Right hindlimb (tissue), 1 donor: ENCODE results near the gene PRMT2.

Experiments used
- DNase-seq: peaks from one replicate; pipeline ENCODE4 v3.0.0-alpha.2; 2018

PRMT2 gene

DNA sequence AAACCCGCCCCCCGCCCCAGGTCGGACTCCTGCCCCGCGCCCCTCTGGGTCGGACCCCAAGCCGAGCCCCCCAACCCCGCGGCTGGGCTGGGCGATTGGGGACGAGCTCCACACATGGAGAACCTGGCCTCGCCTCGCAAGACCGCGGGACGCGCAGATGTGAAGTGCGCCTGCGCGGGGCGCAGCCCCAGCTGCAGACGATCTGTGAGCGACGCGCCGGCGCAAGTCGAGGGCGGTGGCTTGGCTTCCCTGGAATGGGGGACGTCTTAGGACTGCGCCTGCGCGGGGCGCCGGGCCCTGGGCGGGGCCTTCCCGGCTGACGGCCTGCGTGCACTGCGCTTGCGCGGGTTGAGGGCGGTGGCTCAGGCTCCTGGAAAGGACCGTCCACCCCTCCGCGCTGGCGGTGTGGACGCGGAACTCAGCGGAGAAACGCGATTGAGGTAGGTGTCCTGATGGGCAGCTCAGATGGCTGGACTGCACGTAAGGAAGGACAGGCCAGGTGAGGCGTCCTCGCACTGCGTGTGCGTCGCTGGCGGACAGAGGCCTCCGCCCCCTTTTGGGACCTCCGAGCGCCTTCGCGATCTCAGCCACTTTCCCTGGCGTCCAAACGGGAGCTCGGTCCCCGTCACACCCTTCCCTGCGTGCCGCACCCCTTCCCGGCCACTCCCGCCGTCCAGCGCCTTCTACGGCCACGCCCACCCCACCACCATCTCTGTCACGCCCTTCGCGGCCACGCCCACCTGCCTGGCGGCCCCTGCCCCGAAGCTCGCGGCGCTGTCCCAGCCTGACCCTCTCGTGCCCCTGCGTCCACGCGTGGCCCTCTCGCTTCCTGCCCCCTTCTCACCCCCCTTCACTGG lies at the start of gene PRMT2:
TSS of gene PRMT2 (plus strand) at position 351 of the 857 bp plus-strand sequence. CDS start 1,278 bp downstream, outside the sequence.
- peak; percentile 99 for DNase-seq

DNA sequence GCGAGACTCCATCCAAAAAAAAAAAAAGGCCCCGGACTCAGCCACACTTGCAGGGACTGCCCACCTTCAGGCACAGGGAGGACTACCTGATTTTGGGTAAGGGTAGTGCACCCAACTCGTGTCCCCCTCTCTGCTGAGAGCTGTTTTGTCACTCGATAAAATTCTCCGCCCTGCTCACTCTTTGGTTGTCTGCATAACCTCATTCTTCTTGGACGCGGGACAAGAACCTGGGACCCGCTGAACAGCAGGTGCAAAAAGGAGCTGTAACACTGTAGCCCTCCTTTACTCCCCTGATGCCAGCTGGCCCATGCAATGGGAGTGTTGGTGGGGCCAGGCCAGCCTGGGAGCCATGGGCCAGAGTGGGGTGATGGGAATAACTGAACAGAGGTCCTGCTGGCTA lies 41.2 kb upstream of the PRMT2 start:
- no peak for DNase-seq

DNA sequence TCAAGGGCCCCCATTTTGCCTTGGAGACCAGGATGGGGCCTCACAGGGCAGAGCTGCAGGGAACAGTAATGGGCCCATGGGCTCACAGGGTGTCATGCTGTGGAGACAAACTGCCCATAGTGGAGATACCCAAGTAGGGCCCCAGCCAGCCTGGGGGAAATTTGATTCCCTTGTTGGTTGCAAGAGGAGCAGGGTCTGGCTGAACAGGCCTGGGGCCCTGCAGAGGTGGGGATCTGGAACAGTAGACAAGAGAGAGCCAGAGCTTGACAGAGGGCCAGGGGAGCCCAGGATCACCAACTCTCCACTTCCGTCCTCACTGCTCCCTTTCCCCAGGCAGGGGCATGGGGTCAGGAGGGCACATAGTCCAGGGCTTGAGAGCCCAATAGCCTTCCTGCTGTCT lies 39.3 kb upstream of the PRMT2 start:
- no peak for DNase-seq

DNA sequence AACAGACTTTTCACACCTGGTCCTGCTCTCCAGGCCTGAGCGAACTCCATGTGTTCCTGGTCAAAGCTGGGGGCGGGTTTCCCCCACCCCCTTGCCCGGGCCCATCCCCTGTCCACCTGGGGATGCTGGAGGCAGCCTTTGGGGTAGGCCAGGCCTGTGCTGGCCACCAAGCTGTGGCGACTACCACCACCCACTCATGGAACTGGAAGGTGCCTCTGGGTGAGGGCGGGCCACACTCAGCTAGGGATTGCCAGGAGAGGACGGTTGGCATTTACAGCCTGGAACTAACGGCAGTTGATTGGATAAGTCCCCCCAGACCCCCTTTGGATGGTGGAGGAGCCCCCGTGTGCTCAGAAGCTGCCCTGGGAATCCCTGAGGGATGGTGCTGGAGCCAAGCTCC lies 38.4 kb upstream of the PRMT2 start:
- DNase-seq: no peak

DNA sequence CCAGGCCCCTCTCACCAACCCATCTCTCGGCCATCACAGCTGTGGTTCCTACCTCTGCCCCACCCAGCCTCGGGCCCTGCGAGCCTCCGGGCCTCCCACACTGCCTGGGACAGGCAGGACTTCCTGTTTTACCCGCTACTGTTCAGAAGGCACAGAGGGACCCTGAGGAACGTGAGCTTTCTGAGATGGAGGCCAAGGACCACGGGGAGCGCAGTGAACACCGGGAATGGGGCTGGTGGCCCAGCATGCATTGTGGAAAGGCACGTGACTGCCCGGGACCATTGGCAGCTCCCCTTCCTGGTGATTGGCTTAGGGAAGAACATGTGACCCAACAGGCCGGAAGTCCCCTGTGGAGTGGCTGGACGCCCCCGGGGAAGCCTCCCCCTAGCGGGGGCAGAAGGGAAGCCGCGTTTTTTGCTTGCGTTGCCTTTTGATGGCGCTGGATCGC lies 37.6 kb upstream of the PRMT2 start:
- no peak for DNase-seq

DNA sequence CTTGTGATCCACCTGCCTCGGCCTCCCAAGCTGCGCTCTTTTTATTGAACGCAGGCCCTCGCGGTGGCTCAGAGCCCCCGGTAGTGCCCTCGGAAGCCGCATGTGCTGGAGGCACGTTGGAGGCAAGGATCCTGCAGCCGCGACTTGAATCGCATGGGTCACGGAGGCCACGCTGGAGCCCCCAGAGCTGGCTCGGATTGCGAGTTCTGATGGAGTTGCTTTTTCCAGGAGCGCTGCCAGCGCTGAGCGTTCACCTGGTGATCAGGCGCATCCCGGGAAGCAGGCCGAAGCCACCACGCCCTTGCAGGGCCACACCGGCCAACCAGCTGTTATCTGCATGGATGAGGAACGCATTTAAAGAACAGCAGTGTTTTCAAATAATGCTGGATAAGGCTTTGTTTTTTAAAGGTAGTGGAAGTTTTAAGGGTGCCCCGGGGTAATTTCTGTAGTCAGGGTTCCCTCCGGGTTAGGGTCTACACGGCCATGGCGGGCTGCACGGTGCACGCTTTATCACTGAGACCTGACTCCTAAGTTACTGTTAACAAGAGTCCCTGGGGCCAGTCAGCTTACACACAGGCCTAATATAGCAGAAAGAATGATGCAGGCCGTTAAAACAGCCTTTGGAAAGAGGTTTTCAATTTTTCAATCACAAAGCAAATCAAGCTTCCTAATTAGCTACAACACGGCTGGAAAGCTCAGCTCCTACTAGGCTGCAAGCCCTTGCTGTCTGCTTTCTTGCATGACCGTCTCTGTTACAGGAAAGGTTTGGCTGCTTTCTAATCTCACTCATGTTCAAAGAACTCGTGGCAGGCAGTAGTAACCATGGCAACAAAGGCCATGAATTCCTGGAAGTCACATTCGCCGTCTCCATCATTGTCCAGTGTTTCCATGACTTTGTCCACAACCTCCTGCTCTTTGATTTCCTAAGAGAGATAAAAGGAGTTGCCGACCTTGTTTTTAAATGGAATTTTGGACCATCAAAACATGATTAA lies 36.6 kb upstream of the PRMT2 start:
- DNase-seq: no peak

DNA sequence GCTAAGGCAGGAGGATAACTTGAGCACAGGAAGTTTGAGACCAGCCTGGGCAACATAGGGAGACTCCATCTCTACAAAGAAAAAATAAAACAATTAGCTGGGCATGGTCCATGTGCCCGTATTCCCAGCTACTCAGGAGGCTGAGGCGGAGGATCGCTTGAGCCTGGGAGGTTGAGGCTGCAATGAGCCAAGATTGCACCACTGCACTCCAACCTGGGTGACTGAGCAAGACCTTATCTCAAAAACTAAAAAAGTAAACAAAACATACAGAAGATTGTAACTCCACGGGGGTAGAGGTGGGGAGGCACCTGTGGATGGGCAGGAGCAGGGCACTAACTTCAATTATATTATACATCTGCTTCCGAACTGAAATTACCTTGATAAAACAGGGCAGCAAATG lies 35.2 kb upstream of the PRMT2 start:
- no peak for DNase-seq

DNA sequence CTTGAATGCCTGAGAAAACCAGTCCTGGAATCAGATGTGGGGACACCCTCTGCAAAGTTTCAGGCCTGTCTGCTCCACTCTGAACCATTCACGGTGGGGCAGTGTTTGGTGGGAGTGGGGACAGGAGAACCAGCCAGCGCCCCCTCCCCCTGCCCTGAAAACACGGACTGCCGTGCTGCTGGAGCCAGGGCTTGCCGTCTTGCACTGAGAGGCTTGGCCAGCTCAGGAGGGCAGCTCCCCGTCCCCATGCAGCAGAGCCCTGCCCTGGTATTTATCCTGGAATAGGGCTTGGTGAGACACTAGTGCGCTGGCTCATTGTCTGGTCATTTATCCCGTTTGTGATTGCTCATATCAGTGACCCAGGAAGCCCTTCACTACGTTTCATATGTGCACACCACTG lies 34.5 kb upstream of the PRMT2 start:
- no peak for DNase-seq

DNA sequence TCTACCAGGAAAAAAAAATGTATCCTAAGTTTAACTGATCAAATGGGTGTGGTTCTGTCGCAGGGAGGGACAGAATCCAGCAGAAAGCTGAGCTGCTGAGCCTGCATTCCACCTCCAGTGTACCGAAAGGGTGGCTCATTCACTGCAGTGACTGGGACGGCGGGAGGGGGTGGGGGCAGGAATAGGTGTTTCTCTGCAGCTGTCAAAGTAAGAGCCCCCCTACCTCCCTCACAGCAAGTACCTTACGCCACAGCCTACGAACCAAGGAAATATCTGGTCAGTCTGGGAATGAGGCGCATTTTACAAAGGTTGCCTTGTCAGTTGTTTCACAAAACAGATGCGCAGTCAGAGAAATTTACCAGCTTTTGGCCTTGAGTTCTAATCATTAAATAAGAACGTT lies 32.2 kb upstream of the PRMT2 start:
- DNase-seq: no peak

DNA sequence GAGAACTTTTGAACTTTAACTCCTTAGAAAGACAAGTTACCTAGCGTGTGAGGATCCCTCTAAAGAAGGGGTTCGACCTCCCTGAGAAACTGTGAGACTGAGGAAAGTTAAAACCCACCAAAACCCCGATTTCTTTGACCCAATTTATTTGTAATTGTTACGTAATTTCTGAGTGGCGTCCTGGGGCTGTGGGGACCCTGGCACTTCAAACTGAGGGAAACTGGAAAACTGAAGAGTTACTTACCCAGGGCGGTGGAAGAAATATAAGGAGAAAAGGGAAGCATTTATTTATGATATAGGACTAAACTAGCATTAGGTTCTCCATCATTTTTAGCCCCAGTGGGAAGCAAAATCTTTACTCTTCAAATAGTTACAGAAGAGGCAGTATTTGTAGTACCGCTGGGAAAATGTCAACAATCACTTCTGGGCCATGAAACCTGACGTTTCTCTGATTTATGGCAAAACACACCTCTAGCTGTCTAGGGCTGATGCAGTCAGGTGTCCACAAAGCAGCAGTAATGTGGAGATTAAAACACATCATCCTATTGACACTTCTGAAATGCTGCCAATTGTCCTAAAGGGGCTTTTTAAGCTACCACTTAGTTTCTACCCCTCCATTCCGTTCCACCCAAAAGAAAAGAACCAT lies 31.0 kb upstream of the PRMT2 start:
- no peak for DNase-seq

DNA sequence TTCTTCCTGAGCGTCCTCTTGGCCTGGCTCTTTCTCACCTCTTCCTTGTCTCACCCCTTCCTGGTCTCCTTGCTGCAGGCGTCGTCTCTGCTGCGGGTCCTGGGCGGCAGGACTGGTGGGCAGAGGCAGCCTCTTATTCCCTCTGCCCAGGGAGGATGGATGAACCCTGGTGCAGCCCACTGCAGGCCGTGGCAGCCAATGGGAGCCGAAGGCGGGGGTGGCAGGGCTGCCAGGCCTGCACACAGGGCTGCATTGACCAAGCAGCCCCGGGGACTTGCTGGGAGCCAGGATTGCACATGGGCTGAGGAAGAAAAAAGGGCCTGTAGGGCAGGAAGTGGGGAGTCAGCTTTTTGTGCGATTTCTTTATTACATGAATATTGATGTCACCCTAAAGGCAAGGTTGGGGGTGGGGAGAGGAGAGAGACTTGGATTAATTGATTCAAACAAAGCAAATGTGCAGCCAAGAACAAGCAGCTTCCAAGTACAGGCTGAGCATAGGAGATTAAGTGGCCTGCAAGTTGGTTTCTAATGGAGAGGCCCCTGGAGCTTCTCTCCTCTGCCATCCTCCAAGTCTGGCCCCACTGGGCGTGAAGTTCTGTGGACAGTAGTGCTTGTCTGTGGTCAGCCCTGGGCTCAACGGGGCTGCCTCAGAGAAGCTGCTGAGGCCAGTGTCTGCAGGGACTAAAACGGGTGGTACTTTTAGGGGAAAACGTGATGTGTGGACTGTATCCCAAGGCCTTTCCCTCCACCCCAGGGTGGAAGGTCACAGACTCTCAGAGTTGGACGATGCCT lies 30.3 kb upstream of the PRMT2 start, which contains the start of gene S100B:
TSS of gene S100B (minus strand) at position 108 of the 792 bp plus-strand sequence. CDS start 2,667 bp downstream, outside the sequence.
- DNase-seq: peak; percentile 71

DNA sequence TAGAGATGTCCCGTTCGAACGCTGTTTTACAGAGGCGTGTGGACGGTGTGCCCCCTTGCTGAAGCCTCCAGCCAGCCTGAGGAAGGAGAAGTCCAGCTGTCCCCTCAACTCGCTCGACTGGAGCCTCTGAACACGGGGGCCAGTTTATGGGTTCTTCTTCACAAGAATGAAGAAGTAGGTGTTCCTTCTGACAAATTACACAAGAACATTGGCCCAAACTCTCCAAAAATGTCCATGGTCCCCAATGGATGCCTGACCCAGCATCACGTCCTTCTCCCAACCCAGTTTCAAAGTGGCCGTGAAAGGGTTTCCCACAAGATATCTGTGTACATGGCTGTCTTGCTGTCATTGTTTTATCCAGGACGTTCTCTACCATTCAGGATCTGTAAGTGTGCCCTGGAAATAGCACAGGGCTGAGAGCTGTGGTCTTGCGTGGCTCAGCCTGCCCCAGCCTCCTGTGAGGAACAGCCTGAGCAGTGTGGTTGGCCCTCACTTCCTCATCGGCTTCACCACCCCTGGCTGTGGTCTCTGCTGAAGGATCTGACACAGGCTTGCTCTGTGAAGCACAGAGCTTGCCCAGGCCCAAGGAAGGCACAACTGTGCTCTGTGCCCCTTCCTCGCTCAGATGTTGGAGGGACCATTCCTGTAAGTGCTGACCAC lies 29.6 kb upstream of the PRMT2 start:
- DNase-seq: no peak

DNA sequence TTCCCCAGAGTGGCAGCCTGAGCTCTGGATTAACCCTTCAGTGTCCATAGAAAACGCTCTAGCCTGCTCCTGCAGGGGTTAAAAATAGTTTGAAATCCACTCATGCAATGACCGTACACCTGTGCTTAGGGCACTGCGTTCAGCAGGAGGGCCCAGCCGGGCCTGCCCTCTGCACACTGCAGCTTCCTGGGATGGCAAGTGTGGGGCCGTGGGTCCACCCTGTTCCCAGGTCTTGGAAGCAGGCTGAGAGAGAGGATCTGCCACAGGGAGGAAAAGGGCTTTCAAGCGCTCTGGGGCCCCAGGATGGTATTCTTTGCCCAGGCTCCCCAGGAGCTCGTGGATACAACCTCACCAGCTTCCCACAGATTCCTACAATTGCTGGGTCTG lies 29.1 kb upstream of the PRMT2 start:
- DNase-seq: no peak

DNA sequence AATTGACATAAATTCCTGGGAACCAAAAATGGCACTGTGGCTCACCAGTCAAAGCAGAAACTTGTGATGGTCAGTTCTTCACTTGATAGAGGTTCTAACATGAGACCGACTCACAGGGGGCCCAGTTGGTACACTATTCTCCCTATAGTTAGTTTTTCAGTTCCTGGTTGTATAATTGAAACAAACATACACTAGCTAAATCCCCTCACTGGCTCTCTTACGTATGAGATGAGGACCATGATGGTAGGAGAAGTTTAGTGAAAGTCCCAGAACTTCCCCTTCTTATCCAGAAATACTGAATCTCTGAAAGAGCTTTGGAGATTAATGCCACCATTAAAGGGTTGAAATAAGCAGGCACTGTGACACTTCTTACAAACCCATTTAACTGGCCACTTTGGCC lies 27.8 kb upstream of the PRMT2 start:
- DNase-seq: no peak

DNA sequence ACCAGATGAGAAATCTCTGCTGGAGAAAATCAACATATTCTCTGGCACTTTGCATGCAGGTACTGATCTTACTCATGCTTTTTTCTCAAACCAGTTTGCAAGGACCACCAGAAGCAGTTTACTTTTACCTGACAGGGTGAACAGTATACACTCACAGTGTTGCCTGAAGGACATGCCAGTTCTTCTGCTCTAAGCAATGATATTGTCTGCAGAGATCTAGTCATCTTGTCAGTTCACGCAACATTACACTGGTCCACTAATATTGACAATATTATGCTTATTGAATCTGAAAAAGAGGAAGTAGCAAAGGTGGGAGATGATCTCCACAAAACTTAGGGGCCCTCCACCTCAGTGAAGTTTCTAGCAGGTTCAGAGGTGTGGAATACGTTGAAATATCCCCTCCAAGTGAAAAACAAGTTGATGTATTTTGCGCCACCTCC lies 26.8 kb upstream of the PRMT2 start:
- no peak for DNase-seq

DNA sequence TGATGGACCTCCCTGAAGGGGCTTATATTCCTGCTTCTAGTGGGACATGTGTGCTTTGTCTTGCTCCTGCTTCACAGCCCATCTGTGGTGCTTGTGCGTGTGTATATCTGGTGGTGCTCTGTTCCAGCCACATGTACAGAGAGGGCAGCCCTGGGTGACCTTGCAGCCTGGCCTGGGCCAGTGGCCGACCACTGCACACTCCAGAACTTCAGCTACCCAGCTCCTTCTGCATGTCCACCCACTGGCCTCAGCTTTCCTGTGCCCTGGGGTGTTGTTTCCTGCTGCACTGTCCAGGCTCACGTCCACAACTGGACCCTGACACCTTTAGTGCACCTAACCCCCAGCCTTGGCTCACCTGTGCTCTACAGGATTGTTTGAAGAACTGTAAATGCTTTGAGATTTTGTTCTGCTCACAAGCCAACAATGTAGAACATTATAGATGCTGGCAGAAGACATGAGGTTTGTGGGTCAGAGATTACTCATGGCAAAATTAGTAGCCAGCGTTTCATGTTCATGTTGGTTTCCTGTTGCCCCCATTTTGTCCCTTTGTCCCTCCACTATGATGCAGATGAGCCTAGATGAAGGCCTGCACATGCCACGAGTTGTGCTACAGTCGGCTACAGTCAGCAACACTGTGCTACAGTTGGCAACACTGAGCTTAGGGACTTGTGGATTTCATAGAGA lies 25.3 kb upstream of the PRMT2 start:
- no peak for DNase-seq

DNA sequence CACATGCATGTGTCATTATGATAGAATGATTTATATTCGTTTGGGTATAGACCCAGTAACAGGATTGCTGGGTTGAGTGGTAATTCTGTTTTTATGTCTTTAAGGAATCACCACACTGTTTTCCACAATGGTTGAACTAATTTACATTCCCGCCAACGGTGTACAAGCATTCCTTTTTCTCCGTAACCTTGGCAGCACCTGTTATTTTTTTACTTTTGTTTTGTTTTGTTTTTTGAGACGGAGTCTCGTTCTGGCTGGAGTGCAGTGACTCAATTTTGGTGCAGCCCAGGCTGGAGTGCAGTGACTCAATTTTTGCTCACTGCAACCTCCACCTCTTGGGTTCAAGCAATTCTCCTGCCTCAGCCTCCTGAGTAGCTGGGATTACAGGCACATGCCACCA lies 22.1 kb upstream of the PRMT2 start:
- no peak for DNase-seq

DNA sequence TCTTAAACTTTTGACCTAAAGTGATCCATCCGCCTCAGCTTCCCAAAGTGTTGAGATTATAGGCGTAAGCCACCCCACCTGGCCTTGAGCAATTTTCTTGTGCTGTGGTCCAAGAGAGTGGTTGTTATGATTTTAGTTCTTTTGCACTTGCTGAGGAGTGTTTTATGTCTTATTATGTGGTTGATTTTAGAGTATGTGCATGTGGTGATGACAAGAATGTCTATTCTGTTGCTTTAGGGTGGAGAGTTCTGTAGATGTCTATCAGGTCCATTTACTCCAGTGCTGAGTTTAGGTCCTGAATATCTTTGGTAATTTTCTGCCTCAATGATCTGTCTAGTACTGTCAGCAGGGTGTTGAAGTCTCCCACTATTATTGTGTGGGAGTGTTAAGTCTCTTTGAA lies 19.4 kb upstream of the PRMT2 start:
- no peak for DNase-seq

DNA sequence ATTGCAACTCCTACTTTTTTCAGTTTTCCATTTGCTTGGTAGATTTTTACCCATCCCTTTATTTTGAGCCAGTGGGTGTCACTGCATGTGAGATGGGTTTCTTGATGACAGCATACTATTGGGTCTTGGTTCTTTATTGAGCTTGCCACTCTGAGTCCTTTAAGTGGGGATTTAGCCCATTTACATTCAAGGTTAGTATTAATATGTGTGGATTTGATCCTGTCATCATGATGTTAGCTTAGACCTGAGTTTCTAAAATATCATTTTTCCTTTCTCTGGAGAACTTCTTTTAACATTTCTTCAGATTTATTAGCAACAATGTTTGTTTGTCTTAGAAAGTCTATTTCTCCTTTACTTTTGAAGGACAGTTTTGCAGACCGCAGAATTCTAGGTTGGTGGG lies 18.8 kb upstream of the PRMT2 start:
- no peak for DNase-seq

DNA sequence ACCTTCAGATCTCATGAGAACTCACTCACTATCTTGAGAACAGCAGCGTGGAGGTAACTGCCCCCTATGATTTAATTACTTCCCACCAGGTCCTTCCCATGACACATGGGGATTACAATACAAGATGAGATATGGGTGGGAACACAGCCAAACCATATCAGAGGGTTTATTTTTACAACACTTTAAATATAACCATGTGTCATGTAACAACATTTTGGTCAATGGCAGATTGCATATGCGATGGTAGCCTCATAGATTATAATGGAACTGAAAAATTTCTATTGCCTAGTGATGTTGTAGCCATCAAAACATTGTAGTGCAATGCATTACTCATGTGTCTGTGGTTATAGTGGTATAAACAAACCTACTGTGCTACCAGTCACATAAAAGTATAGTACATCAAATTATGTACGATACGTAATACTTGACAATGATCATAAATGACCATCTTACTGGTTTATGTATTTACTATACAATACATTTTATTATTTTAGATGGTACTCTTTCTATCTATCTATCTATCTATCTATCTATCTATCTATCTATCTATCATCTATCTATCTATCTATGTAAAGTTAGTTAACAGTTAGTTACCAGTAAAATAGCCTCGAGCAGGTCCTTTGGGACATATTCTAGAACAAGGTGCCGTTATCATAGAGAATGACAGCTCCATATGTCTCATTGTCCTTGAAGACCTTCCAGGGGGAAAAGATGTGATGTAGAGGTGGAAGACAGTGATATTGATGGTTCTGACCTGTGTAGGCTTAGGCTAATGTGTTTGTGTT lies 18.0 kb upstream of the PRMT2 start:
- no peak for DNase-seq
